ENCODE results near the gene KIAA0319L.

- no peak for TF ChIP-seq CTCF (IDR thresholded peaks at IDR 0.05)
- TF ChIP-seq POLR2A (IDR thresholded peaks at IDR 0.05) = peak in 1 of 4 donors; percentile 50
- TF ChIP-seq EP300 (IDR thresholded peaks at IDR 0.05) = no peak
Observed at GRCh38 chr1:35577071-35577998, 20.1 kb upstream of the KIAA0319L start.

All from upper lobe of left lung (tissue), 4 donors.